Endothelial cell of umbilical vein (primary cell): ENCODE results near the gene ANKRD33.

Experiments
- EZH2 ChIP-seq: IDR thresholded peaks from 2 replicates; pipeline ENCODE4 v1.6.1; 2012; ENCODE audit warnings: borderline replicate concordance, low read depth, mild to moderate bottlenecking, moderate library complexity, low read length, inconsistent platforms; ENCODE audit not compliant: severe bottlenecking
- MAX ChIP-seq: IDR thresholded peaks from 2 replicates; pipeline ENCODE4 v1.6.1; 2011; ENCODE audit not compliant: insufficient read depth, insufficient read length
- MYC ChIP-seq: IDR thresholded peaks from one replicate; pipeline ENCODE4 v1.6.1; 2011; ENCODE audit warnings: mild to moderate bottlenecking, low read depth, low read length
- POLR2A ChIP-seq: IDR thresholded peaks from 2 replicates; pipeline ENCODE4 v1.6.1; 2012; ENCODE audit warnings: low read depth, mild to moderate bottlenecking, control low read depth, low read length
- TF ChIP-seq, protein P1 (sequence below), 2 donors: IDR thresholded peaks; 1 replicate in 1 of 2; 2 replicates in 1 of 2; pipeline ENCODE4 v1.5.1; 2011; ENCODE audit warnings: low read length in 2 of 2, mild to moderate bottlenecking in 2 of 2, moderate library complexity in 2 of 2, control low read depth in 1 of 2, inconsistent platforms in 1 of 2, low read depth in 1 of 2; ENCODE audit not compliant: insufficient read depth in 1 of 2; ENCODE audit errors: extremely low read depth in 1 of 2

- TF ChIP-seq MYC (no peak), POLR2A (no peak), MAX (no peak), EZH2 (no peak)
- TF ChIP-seq, protein P1, sequence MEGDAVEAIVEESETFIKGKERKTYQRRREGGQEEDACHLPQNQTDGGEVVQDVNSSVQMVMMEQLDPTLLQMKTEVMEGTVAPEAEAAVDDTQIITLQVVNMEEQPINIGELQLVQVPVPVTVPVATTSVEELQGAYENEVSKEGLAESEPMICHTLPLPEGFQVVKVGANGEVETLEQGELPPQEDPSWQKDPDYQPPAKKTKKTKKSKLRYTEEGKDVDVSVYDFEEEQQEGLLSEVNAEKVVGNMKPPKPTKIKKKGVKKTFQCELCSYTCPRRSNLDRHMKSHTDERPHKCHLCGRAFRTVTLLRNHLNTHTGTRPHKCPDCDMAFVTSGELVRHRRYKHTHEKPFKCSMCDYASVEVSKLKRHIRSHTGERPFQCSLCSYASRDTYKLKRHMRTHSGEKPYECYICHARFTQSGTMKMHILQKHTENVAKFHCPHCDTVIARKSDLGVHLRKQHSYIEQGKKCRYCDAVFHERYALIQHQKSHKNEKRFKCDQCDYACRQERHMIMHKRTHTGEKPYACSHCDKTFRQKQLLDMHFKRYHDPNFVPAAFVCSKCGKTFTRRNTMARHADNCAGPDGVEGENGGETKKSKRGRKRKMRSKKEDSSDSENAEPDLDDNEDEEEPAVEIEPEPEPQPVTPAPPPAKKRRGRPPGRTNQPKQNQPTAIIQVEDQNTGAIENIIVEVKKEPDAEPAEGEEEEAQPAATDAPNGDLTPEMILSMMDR (IDR thresholded peaks at IDR 0.05; ENCODE audit: extremely low read depth in 1 of 2, insufficient read depth in 1 of 2, low read depth in 1 of 2, low read length in 2 of 2), result no peak
Observed at GRCh38 chr12:51866762-51867161, 21.1 kb upstream of the ANKRD33 start.
